Activated T-helper 2 cell treated with anti-CD3 and anti-CD28 coated beads, Interferon-gamma antibody, Interleukin-2, Interleukin-4, amounts not matched to agents 10 μg/mL and 5 μg/mL and 100 μg/mL, durations not matched to agents 14 hours and 24 hours and 36 hours (primary cell): ENCODE results near the gene GRSF1. TPM values are rescaled to one million over a fixed set of nuclear protein-coding genes. Genes with fewer than 3 reads are reported as not detected.
"Not testable (repeated sequence)": the region's sequence is repeated elsewhere in the genome, so short reads cannot be mapped to it uniquely, and the experiment has no call there.

Experiments used
- DNase-seq: peaks from one replicate; pipeline ENCODE4 v3.0.0; 2021; ENCODE audit warnings: low spot score
- H3K27ac Mint-ChIP-seq: one replicate; pipeline ENCODE4 v1.8.0; 2021; ENCODE audit warnings: mixed read lengths
- H3K27me3 Mint-ChIP-seq: one replicate; pipeline ENCODE4 v1.8.0; 2021; ENCODE audit warnings: low read depth, mixed read lengths
- H3K36me3 Mint-ChIP-seq: one replicate; pipeline ENCODE4 v1.8.0; 2021; ENCODE audit warnings: low read depth, mixed read lengths
- H3K4me1 Mint-ChIP-seq: one replicate; pipeline ENCODE4 v1.8.0; 2021; ENCODE audit warnings: low read depth, mixed read lengths
- H3K4me3 Mint-ChIP-seq: one replicate; pipeline ENCODE4 v1.8.0; 2021; ENCODE audit warnings: low read depth, mild to moderate bottlenecking, moderate library complexity, mixed read lengths
- H3K9me3 Mint-ChIP-seq: one replicate; pipeline ENCODE4 v1.8.0; 2021; ENCODE audit warnings: mixed read lengths
- intact Hi-C: fragments of 100-400 bp; cut with micrococcal nuclease; formaldehyde crosslinking; loops from one replicate; pipeline ENCODE4 v1.15.1; 2023
- total RNA-seq: library from RNA; stranded (reverse); gene quantifications from 2 replicates; pipeline ENCODE4 v1.2.3, GENCODE V29; 2022

Gene GRSF1
- total RNA-seq, 1 donor from 2014 or later: 120 TPM

DNA sequence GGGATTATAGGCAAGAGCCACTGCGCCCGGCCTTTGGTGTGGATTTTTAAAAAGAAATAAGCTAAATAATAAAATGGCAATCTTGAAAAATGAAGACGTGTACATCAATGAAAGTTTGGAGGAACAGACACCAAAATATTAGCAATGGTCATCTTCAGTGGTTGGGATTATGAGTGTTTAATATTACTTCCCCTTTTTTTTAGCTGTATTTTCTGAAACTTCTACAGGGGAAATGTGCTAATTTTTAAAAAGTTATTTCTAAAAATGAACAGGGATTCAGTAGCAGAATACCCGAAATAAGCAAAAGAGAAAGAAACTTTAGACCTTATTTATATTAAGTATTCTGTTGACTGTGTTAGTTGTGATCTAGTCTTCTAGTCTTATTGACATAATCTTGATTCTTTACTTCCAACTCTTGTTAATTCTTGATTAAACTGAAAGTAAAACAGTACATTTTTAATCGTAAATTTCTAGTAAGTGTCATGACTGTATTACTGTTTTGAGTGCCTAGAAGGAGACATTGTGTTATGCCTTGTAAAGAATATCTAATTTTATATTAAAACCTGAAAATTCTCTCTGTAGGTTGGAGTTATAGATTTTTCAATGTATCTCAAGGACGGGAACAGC, 66.6 kb downstream of the GRSF1 start:
- no peaks in the 10 kb centered on the region for H3K27me3 Mint-ChIP-seq
- H3K4me1 Mint-ChIP-seq: no peaks in the 10 kb centered on the region
- H3K36me3 Mint-ChIP-seq: peaks cover 14% of the 10 kb centered on the region
- H3K4me3 Mint-ChIP-seq: no peak overlapping the region
- no peaks in the 10 kb centered on the region for H3K9me3 Mint-ChIP-seq
- H3K27ac Mint-ChIP-seq: no peak overlapping the region
- no peak for DNase-seq
- intact Hi-C loops: no loop called here

DNA sequence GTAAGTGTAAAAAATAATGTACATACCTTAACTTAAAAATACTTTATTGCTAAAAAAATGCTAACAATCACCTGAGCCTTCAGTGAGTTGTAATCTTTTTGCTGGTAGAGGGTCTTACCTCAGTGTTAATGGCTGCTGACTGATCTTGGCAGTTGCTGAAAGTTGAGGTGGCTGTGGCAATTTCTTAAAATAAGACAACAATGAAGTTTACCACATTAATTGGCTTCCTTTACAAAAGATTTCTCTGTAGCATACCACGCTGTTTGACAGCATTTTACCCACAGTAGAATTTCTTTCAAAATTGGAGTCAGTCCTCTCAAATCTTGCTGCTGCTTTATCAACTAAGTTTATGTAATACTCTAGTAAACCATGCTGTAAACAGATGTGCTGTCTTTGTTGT, 70.3 kb downstream of the GRSF1 start:
- intact Hi-C loops: not testable (repeated sequence)

GRCh38 chr4:70768301-70768948, 71.3 kb downstream of the GRSF1 start:
- Mint-ChIP-seq H3K9me3 (no peaks in the 10 kb centered on the region), H3K4me3 (no peak overlapping the region)
- intact Hi-C loops: no loop called here

More for the DNA sequence above, 70.3 kb downstream of the GRSF1 start:
- H3K9me3 Mint-ChIP-seq, DNase-seq, H3K4me1 Mint-ChIP-seq, H3K27ac Mint-ChIP-seq, H3K27me3 Mint-ChIP-seq, H3K4me3 Mint-ChIP-seq: not testable (repeated sequence)
- H3K36me3 Mint-ChIP-seq: peaks cover 19% of the 10 kb centered on the region

More at GRCh38 chr4:70768301-70768948, 71.3 kb downstream of the GRSF1 start:
- peaks cover 19% of the 10 kb centered on the region for H3K36me3 Mint-ChIP-seq
- no peak overlapping the region for H3K27ac Mint-ChIP-seq
- H3K4me1 Mint-ChIP-seq: no peaks in the 10 kb centered on the region
- DNase-seq: no peak
- H3K27me3 Mint-ChIP-seq: no peaks in the 10 kb centered on the region

Other genes starting within 250 kb of the GRSF1 start
- gene AMBN, start 247.6 kb downstream of the GRSF1 start, total RNA-seq: not detected in 2 replicates
- gene ENAM, start 211.1 kb downstream of the GRSF1 start, total RNA-seq: not detected in 2 replicates
- gene JCHAIN, start 173.4 kb downstream of the GRSF1 start, total RNA-seq: not detected in 2 replicates
- gene UTP3, start 151.4 kb downstream of the GRSF1 start, total RNA-seq: 44.1 and 46.3 TPM in 2 replicates
- gene RUFY3, start 117.9 kb downstream of the GRSF1 start, total RNA-seq: 20.5 and 22.3 TPM in 2 replicates
- gene MOB1B, start 62.5 kb upstream of the GRSF1 start, total RNA-seq: 27.0 and 28.1 TPM in 2 replicates
- 35.1 and 35.3 TPM in 2 replicates for gene DCK, start 153.8 kb upstream of the GRSF1 start, total RNA-seq